Stimulated activated memory B cell treated with anti-CD40 and anti-IgM and Interleukin-4, amounts not matched to agents 10 μg/mL and 1 μg/mL and 100 μg/mL, for 72 hours (primary cell): ENCODE measurements around the gene LETM1.

ENCODE experiments used
- ATAC-seq: fragments of 150-1000 bp; cut with Tn5 transposase; 2 replicates; pipeline ENCODE4 v1.10.0; 2021
- H3K27ac Mint-ChIP-seq: one replicate; pipeline ENCODE4 v1.8.0; 2022; ENCODE audit warnings: mild to moderate bottlenecking, mixed read lengths
- H3K27me3 Mint-ChIP-seq: one replicate; pipeline ENCODE4 v1.8.0; 2022; ENCODE audit warnings: mixed read lengths
- H3K36me3 Mint-ChIP-seq: one replicate; pipeline ENCODE4 v1.8.0; 2022; ENCODE audit warnings: mixed read lengths
- H3K4me1 Mint-ChIP-seq: one replicate; pipeline ENCODE4 v1.8.0; 2022; ENCODE audit warnings: mixed read lengths
- H3K4me3 Mint-ChIP-seq: one replicate; pipeline ENCODE4 v1.8.0; 2022; ENCODE audit warnings: mild to moderate bottlenecking, moderate library complexity, mixed read lengths
- H3K9me3 Mint-ChIP-seq: one replicate; pipeline ENCODE4 v1.8.0; 2022; ENCODE audit warnings: mixed read lengths

The LETM1 gene

DNA sequence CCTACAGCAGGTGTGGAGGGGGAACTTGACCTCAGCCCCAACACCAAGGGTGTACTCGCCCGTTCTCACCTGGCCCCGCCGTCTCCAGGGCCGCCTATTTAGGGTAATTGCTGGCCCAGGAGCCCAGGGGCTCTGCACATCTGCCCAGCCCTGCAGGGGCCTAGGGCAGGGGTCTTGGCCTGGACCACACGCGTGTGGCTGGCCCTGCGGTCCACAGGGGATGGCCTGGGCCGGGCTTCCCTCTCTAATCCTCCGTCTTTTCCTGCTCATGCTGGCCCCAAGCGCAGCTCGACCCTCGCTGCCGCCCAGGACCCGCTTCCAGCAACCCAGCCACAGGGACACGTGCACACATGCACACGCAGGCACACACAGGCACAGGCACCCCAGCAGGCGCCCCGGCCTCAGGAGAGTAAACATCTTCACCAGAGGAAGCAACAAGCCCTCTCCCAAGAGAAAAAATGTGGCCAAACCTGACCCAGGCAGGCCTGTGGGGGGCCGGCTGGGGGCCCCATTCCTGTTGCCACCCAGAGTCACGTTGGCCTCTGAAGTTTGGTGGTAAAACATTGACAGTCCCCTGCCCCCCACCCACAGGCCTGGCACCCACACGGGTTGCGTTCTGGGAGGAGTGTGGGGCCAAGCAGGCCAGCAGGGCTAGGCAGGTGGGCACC is 87.5 kb downstream of the LETM1 start:
- H3K27ac Mint-ChIP-seq: peak overlapping the region; percentile 20
- H3K4me1 Mint-ChIP-seq: peaks cover 33% of the 10 kb centered on the region
- H3K4me3 Mint-ChIP-seq: peak overlapping the region; percentile 80
- H3K9me3 Mint-ChIP-seq: no peaks in the 10 kb centered on the region
- ATAC-seq: no peak
- H3K36me3 Mint-ChIP-seq: no peaks in the 10 kb centered on the region
- H3K27me3 Mint-ChIP-seq: peaks cover 72% of the 10 kb centered on the region

DNA sequence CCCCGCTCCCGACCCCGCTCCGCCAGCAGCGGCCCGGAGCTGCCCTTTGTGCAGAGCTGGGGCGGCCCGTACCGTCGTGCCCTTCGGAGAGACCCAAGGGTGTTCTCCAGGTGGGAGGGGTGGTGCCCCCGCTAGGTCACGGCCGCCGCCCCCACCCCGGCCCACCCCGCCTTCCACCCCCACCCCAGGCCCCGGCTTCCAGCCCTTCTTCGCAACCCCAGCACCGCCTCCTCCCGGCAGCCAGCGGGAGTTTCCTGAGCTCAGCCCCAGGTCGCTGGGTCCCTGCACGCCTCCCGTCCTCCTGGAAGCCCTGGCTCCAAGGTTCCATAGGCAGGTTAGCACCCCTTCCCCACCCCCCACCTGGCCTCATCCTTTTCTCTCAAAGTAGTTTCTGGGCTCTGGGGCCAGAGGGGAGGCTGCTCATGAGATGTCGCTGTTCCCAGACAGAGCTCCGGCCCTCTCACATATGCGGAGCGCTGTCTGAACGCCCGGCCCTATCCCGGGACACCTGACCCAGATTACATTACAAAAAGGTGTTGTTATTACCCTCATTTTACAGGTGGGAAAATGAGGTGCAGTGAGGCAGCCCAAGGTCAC is 88.1 kb downstream of the LETM1 start:
- peak; percentile 44 for ATAC-seq
- H3K9me3 Mint-ChIP-seq: no peaks in the 10 kb centered on the region
- H3K4me1 Mint-ChIP-seq: peaks cover 33% of the 10 kb centered on the region
- H3K27me3 Mint-ChIP-seq: peaks cover 69% of the 10 kb centered on the region
- no peaks in the 10 kb centered on the region for H3K36me3 Mint-ChIP-seq
- peak overlapping the region; percentile 20 for H3K27ac Mint-ChIP-seq
- peak overlapping the region; percentile 78 for H3K4me3 Mint-ChIP-seq

DNA sequence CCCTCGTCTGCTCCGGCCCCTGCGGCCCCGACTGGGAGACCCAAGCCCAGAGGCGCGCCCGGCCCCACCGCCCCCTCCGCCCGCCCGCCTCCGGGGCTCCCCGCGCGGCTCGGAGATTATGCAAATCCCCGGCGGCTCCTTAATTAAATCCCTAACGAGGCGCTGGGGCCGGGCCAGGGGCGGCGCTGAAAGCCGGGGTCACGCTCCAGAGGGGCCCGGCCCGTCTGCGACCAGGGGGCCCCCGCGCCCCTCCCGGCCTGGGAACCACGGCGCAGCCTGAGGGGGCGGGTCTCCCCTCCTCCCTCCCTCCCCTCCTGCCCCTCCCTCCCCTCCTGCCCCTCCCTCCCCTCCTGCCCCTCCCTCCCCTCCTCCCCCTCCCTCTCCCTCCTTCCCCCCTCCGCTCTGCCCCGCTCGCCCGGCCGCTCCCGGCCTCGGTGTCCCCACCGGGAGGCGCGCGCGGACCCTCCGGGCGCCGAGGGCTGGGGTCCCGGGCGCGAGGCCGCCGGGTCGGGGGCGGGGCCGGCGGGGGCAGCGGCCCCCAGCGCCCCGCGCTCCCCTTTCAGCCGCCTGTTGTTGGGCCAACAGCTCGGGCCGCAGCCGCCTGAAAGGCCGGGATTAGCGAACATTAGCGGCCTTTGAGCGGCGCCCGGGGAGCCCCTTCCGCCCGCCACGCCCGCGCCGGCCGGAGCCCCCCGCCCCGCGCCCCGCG is 88.7 kb downstream of the LETM1 start:
- Mint-ChIP-seq H3K9me3 (no peaks in the 10 kb centered on the region), H3K27me3 (peaks cover 69% of the 10 kb centered on the region), H3K27ac (no peak overlapping the region), H3K36me3 (no peaks in the 10 kb centered on the region), H3K4me1 (peaks cover 33% of the 10 kb centered on the region), H3K4me3 (no peak overlapping the region)
- ATAC-seq: peak; percentile 34

DNA sequence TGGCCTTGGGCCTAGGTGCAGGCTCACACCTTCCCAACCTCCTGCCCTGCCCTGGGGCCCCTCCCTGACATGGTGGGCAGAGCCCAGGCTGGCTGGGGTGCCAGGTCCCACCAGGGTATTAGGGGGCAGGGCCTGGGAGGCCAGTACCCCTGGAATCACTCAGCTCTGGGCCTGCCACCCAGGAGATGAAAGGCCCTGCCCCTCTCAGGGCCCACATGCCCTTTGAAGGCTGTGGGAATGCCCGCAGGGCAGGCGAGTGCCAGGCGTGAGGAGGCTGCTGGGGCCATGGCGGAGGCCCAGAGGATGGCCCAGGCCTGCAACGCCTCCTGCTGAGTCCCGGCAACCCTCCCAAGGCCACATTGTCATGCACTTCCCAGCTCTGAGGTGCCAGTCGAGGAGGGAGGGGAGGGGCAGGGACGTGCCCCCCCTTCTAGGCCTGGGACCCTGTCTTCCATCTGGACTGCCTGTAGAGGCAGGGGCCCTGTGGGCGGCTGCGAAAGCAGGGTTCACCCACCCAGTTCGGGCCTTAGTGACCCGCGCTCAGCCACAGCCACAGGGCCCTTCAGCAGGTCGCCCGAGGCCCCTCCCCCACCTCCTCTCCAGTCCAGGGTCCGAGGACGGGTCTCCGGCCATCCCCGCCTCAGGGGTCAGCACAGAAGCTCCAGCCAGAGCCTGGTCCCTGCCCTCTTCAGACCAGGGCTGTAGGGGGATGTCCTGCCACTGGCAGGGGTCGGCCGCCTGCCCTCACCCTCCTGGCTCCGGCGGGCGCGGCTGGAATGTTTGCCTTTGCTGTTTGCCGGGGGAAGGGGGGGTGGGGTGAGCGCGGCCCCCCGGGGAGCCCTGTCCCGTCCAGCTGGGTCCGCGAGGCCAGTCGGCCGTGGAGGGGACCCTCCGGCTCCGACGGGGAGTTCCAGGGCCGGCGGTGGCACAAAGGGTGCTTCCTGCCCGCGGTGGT is 89.6 kb downstream of the LETM1 start:
- Mint-ChIP-seq H3K27ac (no peak overlapping the region), H3K9me3 (no peaks in the 10 kb centered on the region), H3K4me3 (no peak overlapping the region), H3K4me1 (peaks cover 28% of the 10 kb centered on the region), H3K36me3 (no peaks in the 10 kb centered on the region), H3K27me3 (peaks cover 69% of the 10 kb centered on the region)
- no peak for ATAC-seq

DNA sequence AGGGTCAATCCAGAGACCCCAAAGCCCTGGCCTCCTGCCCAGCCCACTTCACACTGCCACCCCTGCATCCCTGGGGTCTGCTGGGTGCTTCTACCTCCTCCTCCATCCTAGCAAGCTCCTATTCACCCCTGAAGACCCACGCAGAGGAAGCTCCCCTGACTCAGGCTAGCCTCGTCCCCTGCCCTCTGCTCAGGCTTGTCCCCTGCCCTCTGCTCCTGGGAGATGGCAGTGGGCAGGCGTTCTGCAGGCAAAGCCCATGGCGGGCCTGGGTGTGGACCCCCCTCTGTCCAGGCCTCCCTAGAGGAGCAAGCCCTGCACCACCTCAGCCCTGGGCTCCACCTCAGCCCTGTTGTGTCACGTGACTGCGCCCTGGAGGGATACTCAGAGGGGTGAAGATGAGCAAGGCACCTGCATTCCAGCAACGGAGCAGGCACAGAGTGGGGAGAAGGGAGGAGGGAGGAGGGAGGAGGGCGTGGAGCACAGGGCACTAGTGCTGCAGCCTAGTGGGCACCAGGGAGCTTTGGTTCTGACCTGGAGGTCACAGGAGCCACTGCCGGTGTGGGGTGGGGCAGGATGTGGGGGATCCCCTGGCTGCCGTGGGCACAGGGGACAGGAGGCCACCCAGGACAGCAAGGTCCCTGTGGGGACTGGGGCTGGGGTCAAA is 90.4 kb downstream of the LETM1 start:
- Mint-ChIP-seq H3K9me3 (no peaks in the 10 kb centered on the region), H3K36me3 (no peaks in the 10 kb centered on the region), H3K4me3 (no peak overlapping the region), H3K27ac (no peak overlapping the region), H3K4me1 (peaks cover 28% of the 10 kb centered on the region), H3K27me3 (peaks cover 64% of the 10 kb centered on the region)
- no peak for ATAC-seq

DNA sequence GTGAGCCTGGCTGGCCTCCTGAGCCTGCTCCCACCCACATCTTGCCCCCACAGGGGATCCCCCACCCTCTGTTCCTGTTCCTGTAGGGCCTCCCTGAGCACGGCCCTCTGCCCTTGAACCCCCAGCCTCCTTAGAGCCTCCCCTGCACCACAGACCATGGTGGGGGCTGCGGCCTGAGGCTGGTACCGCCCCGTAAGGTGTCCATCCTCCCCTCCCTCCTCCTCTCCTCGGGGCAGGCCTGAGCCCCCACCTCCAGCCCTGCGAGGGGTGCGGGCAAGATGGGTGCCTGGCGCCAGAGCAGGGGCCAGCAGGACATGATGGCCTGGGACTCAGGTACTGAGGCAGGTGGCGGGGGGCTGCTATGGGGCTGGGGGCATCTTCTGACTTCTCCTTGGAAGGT is 91.3 kb downstream of the LETM1 start:
- Mint-ChIP-seq H3K9me3 (no peaks in the 10 kb centered on the region), H3K27ac (no peak overlapping the region), H3K4me1 (peaks cover 28% of the 10 kb centered on the region), H3K27me3 (peaks cover 70% of the 10 kb centered on the region), H3K36me3 (no peaks in the 10 kb centered on the region), H3K4me3 (no peak overlapping the region)
- ATAC-seq: no peak

DNA sequence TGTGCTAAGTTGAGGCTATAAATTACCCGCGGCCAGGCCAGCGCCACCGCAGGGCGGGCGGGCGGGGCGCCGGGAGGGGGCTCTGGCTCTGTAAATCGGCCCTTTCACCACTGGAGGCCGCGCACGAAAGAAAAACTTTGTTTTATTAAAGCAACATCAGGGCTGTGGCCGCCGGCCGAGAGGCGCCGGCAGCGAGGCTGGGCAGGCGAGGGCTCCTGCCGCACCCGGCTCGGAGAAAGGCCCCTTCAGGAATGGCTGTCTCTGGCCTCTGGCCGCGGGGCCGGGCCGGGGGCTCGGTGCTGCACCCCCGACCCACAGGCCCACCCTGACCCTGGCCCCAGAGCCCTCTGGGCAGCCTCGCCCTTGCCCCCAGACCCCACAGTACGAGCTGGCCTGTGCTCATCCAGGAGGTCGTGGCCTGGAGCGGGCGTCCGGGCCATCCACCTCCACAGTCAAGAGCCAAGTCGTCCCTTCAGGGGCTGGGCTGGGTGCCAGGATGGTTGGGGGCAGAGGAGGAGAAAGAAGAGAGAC is 92.3 kb downstream of the LETM1 start:
- no peak for ATAC-seq
- Mint-ChIP-seq H3K36me3 (no peaks in the 10 kb centered on the region), H3K9me3 (no peaks in the 10 kb centered on the region), H3K27ac (no peak overlapping the region), H3K27me3 (peaks cover 62% of the 10 kb centered on the region), H3K4me1 (peaks cover 26% of the 10 kb centered on the region), H3K4me3 (no peak overlapping the region)

DNA sequence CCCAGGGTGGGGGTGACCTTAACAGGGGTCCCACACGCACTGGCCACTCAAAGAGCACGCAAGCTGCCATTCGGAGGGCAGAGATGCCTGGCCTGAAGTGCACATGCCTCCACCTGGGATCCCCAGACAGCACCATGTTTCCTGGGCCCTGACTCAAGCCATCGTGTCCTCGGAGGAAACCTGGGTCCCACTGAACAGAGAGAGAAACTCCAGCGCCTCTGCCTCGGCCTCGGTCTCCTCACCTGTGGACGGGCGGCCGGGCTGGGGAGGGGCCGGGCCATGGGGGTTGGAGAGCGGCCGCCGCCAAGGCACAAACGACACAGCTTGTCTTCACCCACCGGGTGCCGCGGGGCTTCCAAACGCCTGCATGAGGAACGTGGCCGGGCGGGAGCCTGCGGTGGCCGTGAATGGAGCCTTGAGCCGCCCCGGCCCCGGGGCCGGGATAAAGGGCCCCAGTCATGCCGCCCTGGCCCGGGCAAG is 92.8 kb downstream of the LETM1 start:
- Mint-ChIP-seq H3K27ac (no peak overlapping the region), H3K4me1 (peaks cover 21% of the 10 kb centered on the region), H3K36me3 (no peaks in the 10 kb centered on the region), H3K4me3 (no peak overlapping the region), H3K9me3 (no peaks in the 10 kb centered on the region), H3K27me3 (peaks cover 61% of the 10 kb centered on the region)
- ATAC-seq: no peak

DNA sequence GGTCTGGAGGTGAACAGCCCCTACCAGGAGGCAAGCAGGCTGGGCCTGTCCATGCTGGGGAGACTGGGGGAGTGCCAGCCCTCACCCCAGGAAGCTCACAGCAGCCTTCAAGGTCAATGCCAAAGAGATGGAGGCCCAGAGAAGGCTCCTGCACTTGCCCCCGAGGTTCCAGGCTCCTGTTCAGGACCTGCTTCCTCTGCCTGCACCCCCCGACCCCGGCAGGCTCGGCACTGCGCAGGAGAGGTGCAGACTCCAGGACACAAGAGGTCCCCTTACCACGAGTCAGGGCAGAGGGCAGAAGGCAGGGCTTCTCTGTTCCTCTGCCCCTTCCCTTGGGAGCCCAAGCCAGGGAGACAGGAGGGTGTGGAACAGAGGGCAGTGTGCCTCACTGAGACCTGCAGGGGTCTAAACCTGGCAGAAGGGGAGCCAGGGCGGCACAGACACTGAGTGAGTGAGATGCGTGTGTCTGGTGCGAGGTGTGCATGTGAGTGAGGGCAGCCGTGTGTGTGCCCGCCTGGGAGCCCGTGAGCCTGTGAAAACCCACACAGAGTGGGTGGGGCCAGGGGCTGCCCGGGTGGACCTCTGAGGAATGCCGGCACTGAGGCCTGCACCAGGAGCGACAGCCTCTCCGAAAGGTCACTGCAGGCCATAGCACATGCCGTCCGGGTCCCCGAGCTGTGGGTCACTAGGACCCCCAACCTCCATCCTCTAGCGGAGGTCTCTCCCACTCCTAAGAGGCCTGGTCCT is 93.5 kb downstream of the LETM1 start:
- no peak overlapping the region for H3K27ac Mint-ChIP-seq
- no peak for ATAC-seq
- H3K4me1 Mint-ChIP-seq: peaks cover 16% of the 10 kb centered on the region
- H3K9me3 Mint-ChIP-seq: no peaks in the 10 kb centered on the region
- H3K36me3 Mint-ChIP-seq: no peaks in the 10 kb centered on the region
- H3K4me3 Mint-ChIP-seq: no peak overlapping the region
- H3K27me3 Mint-ChIP-seq: peaks cover 65% of the 10 kb centered on the region
